D721Med (cell line): ENCODE measurements around the gene MEFV.
"Not testable (repeated sequence)": the region's sequence is repeated elsewhere in the genome, so short reads cannot be mapped to it uniquely, and the experiment has no call there.

Experiments
- DNase-seq: peaks from one replicate; pipeline ENCODE4 v3.0.0; 2011; ENCODE audit warnings: low spot score; ENCODE audit not compliant: insufficient read length
- FAIRE-seq: peaks from 2 replicates; lab custom pipeline; 2011; peaks lifted over from hg19 to GRCh38; lab: Jason Lieb, UNC
- TF ChIP-seq, protein P1 (sequence below): IDR thresholded peaks from 2 replicates; pipeline ENCODE4 v1.5.1; 2012; ENCODE audit warnings: mild to moderate bottlenecking, control low read depth; ENCODE audit not compliant: insufficient read depth; ENCODE audit errors: missing control alignments

MEFV gene

DNA sequence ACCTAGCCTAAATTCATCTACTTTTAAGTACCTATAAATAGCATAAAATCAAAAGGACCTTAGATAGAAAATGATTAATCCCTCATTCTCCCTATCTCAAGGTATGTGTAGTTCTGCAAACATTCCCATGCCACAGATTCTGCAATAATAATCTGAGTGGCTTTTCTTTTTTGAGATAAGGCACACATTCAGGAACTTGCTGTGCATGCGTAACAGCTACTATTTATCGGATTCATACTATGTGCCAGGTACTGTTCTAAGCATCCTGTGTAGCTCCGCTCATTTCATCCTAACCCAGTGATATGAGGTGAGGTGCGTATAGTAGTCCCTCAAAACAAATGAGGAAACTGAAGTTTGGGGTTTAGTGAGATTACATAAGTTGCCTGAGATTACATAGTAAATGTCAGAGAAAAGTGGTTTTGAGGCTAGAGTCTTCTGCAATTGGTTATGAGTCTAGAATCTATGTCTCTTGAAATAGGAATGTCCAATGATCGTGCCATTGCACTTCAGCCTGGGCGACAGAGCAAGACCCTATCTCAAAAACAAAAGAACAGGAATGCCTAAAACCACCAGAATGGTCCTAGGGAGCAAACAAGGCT, 24.9 kb upstream of the MEFV start:
- TF ChIP-seq, protein P1, sequence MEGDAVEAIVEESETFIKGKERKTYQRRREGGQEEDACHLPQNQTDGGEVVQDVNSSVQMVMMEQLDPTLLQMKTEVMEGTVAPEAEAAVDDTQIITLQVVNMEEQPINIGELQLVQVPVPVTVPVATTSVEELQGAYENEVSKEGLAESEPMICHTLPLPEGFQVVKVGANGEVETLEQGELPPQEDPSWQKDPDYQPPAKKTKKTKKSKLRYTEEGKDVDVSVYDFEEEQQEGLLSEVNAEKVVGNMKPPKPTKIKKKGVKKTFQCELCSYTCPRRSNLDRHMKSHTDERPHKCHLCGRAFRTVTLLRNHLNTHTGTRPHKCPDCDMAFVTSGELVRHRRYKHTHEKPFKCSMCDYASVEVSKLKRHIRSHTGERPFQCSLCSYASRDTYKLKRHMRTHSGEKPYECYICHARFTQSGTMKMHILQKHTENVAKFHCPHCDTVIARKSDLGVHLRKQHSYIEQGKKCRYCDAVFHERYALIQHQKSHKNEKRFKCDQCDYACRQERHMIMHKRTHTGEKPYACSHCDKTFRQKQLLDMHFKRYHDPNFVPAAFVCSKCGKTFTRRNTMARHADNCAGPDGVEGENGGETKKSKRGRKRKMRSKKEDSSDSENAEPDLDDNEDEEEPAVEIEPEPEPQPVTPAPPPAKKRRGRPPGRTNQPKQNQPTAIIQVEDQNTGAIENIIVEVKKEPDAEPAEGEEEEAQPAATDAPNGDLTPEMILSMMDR = no peak
- no peak for FAIRE-seq
- no peak for DNase-seq

DNA sequence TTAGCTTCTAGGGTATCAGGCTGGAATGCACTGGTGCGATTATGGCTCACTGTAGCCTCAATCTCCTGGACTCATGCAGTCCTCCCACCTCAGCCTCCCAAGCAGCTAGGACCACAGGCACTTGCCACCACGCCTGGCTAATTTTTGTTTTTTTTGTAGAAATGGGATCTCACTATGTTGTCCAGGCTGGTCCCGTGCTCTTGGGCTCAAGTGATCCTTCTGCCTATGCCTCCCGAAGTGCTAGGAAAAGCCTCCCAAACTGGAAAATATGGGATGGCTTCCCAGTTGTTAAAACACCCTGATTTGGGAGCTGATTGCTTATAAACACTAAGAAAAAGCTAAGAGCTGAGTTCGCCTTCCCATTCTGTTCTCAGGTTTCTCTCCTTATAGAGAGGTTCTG, 20.2 kb upstream of the MEFV start:
- no peak for DNase-seq
- FAIRE-seq = no peak
- TF ChIP-seq, protein P1 = no peak

DNA sequence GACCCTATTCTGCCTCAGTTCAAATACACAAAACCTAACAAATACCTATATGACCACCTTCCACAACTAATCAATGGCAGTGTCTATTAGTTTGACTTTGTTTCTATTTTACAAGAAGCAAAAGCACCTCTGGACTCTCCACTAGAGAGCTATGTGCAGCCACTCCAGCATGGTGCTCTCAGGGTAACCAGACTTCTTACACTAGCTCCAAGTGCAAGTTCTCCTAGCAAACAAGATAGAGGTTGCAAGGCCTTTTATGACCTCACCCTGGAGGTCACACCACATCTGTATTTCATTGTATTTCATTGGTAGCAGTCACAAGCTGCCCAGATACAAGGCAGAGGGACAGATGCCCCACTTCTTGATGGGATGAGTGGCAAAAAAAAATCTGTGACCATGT, 18.5 kb upstream of the MEFV start:
- DNase-seq (no peak), FAIRE-seq (no peak)
- TF ChIP-seq, protein P1 = no peak

DNA sequence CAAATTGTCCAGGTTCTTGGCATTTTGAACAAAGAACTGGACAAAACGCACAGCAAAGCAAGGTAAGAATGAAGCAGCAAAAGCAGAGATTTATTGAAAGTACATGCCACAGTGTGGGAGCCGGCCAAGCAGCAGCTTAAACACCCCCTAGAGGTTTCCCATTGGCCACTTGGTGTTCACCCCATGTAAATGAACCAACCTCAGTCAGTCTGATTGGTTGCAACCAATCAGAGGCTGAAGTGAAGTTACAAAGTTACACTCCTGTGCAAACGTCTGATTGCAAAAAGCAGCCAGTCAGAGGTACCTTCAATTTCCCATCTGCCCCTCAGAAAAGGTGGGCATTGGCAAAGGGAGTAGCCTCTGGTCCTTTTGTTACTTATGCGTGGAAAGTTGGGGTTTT, 18.1 kb upstream of the MEFV start:
- TF ChIP-seq, protein P1 = no peak
- no peak for FAIRE-seq
- DNase-seq = no peak

DNA sequence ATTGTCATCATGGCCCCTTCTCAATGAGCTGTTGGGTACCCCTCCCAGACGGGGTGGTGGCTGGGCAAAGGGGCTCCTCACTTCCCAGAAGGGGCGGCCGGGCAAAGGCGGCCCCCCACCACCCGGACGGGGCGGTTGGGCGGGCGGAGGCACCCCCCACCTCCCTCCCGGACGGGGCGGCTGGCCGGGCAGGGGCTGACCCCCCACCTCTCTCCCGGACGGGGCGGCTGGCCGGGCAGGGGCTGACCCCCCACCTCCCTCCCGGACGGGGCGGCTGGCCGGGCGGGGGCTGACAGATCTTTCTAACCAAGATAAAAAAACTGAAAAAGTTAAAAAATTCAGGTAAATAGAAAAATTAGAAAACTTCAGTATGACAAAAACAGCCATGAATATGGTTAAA, 14.8 kb upstream of the MEFV start:
- not testable (repeated sequence) for FAIRE-seq

DNA sequence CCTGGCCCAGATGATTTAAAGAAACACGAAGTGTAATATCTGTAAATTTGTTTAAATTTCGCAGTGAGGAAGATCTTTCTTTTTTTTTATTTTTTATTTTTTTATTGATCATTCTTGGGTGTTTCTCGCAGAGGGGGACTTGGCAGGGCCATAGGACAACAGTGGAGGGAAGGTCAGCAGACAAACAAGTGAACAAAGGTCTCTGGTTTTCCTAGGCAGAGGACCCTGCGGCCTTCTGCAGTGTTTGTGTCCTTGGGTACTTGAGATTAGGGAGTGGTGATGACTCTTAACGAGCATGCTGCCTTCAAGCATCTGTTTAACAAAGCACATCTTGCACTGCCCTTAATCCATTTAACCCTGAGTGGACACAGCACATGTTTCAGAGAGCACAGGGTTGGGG, 14.3 kb upstream of the MEFV start:
- DNase-seq, FAIRE-seq: not testable (repeated sequence)

More for the DNA sequence above, 14.8 kb upstream of the MEFV start:
- not testable (repeated sequence) for DNase-seq

DNA sequence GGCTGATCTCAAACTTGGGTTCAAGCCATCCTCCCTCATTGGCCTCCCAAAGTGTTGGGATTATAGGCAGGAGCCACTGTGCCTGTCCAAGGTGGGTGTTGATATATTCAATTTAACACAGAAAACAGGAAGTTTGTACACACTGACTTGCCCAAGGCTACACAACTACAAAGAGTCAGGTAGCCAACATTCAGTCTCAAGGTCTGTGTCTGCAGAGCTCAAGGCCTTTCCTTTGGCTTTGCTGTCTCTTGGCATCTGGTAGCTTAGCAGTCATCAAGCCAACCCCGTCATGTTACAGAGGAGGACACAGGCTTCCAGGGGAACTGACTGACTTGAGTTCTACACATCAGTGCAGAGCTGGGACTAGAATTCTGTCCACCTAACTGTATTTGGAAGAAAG, 11.9 kb upstream of the MEFV start:
- TF ChIP-seq, protein P1 = no peak
- DNase-seq (no peak), FAIRE-seq (no peak)

DNA sequence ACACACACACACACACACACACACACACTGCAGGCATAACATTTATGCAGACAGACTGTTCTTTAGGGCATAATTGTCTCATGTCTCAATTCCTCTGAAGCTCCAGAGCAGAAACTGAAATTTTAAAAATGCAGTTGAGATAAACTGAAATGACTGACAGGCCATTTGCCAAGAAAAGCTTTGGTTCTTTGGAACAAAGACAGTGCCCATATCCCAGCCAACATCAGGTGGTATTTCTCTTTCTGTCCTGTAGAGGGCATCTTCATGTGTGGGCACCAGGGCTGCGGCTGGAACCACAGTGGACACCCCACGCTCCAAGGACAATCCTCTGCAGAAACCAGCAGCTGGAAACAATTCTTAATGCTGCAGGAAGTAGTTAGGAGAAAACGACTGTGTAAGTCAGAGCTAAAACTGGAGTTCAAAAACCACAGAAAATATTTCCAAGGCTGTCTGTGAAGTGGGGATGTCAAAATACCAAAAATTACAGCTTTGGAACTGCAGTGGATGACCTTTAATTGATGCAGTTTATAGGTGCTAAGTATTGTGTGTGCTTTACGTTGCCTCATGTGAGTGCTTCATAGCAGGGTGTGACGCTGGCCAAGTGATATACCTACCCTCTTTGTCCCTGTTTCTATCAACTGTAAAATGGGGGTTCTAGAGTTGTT, 10.6 kb upstream of the MEFV start:
- TF ChIP-seq, protein P1 = peak; percentile 44
- FAIRE-seq = no peak
- no peak for DNase-seq
